HUDEP-2 (cell line): Measurements from ENCODE around the gene TNFSF15.

ENCODE experiments used
- DNase-seq, 76 experiments: peaks; one replicate each; lab custom pipeline; 2025; ENCODE audit not compliant: unreplicated experiment in 76 of 76; lab: John Stamatoyannopoulos, UW

The TNFSF15 gene

GRCh38 chr9:114790521-114790920 lies 15.3 kb downstream of the TNFSF15 start:
- no peak for DNase-seq

- no peak for DNase-seq
Measured at GRCh38 chr9:114789006-114789405, 16.8 kb downstream of the TNFSF15 start.

GRCh38 chr9:114787781-114788498 lies 17.9 kb downstream of the TNFSF15 start:
- DNase-seq = no peak

GRCh38 chr9:114787214-114787613 lies 18.6 kb downstream of the TNFSF15 start:
- no peak for DNase-seq

- no peak for DNase-seq
Measured at GRCh38 chr9:114785866-114786650, 19.8 kb downstream of the TNFSF15 start.

- DNase-seq = no peak
Measured at GRCh38 chr9:114784721-114785279, 21.0 kb downstream of the TNFSF15 start.

GRCh38 chr9:114782586-114782985 lies 23.3 kb downstream of the TNFSF15 start:
- DNase-seq = no peak

- no peak for DNase-seq
Measured at GRCh38 chr9:114779352-114779845, 26.4 kb downstream of the TNFSF15 start.

GRCh38 chr9:114777821-114778609 lies 27.8 kb downstream of the TNFSF15 start:
- no peak for DNase-seq

GRCh38 chr9:114776683-114777399 lies 29.0 kb downstream of the TNFSF15 start:
- no peak for DNase-seq

GRCh38 chr9:114775981-114776380 lies 29.9 kb downstream of the TNFSF15 start:
- DNase-seq = no peak

- no peak for DNase-seq
Measured at GRCh38 chr9:114775121-114775520, 30.7 kb downstream of the TNFSF15 start.

- DNase-seq = no peak
Measured at GRCh38 chr9:114774524-114774923, 31.3 kb downstream of the TNFSF15 start.

GRCh38 chr9:114771889-114772288 lies 34.0 kb downstream of the TNFSF15 start:
- no peak for DNase-seq

GRCh38 chr9:114770991-114771390 lies 34.8 kb downstream of the TNFSF15 start:
- DNase-seq = no peak

GRCh38 chr9:114769624-114770023 lies 36.2 kb downstream of the TNFSF15 start:
- no peak for DNase-seq

- DNase-seq = no peak
Measured at GRCh38 chr9:114763220-114763619, 42.6 kb downstream of the TNFSF15 start.

- DNase-seq = no peak
Measured at GRCh38 chr9:114761523-114761922, 44.3 kb downstream of the TNFSF15 start.

- DNase-seq = no peak
Measured at GRCh38 chr9:114759512-114760341, 46.1 kb downstream of the TNFSF15 start.
